Erythroblast (primary cell): ENCODE results near the gene PIK3AP1.
A peak's percentile ranks its signal among the peaks of the same experiment; 100 is the strongest.
"Not testable (repeated sequence)": the region's sequence is repeated elsewhere in the genome, so short reads cannot be mapped to it uniquely, and the experiment has no call there.

Source experiments
- DNase-seq, 2 experiments: peaks; one replicate each; lab custom pipeline; 2025; lab: John Stamatoyannopoulos, UW
- GATA1 ChIP-seq: IDR thresholded peaks from 2 replicates; pipeline ENCODE4 v1.6.1; 2011; ENCODE audit warnings: low read depth, mild to moderate bottlenecking, control low read depth, low read length, moderate library complexity
- POLR2A ChIP-seq: IDR thresholded peaks from 2 replicates; pipeline ENCODE4 v1.6.1; 2011; ENCODE audit warnings: mild to moderate bottlenecking, low read length

PIK3AP1 gene

DNA sequence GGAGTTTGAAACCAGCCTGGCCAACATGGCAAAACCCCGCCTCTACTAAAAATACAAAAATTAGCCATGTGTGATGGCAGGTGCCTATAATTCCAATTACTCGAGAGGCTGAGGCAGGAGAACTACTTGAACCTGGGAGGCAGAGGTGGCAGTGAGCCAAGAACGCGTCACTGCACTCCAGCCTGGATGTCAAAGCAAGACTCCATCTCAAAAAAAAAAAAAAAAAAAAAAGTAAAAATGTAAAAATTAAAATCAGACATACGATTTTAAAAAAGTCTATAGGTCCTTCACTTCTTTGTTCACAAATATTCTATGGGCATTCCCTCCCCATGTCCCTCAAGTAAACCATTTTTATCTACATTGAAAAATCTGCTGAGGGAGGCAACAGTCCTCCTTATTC, 171.7 kb downstream of the PIK3AP1 start:
- peak; percentile 10 to 53 for DNase-seq
- TF ChIP-seq POLR2A: no peak
- TF ChIP-seq GATA1: no peak

- DNase-seq: not testable (repeated sequence)
Observed at GRCh38 chr10:96545558-96545957, 174.8 kb downstream of the PIK3AP1 start.
